ENCODE measurements around the gene APH1B.

GRCh38 chr15:63294359-63294758 lies 17.0 kb downstream of the APH1B start:
- TF ChIP-seq EGR1 (IDR thresholded peaks at IDR 0.05) (no peak), MAX (IDR thresholded peaks at IDR 0.05) (no peak), FOXM1 (IDR thresholded peaks at IDR 0.05; ENCODE audit: borderline replicate concordance, low read depth) (no peak), REST (IDR thresholded peaks at IDR 0.05; ENCODE audit: low read depth) (no peak)

Data from Ishikawa (cell line).